HepG2 (cell line): Measurements from ENCODE around the gene CD320. TPM values are rescaled to one million over a fixed set of nuclear protein-coding genes. Genes with fewer than 3 reads are reported as not detected.

ENCODE experiments used
- ATAC-seq: fragments of 200-7000 bp; cut with Tn5 transposase; 3 replicates; pipeline ENCODE4 v1.9.1; 2020; ENCODE audit warnings: mild to moderate bottlenecking, moderate library complexity
- BruUV-seq: library from RNA; stranded (reverse); fragments of 400-500 nt; replicated peaks from 2 replicates; lab custom pipeline; 2021; lab: Mats Ljungman, UMichigan
- CTCF ChIA-PET: fragments of 300-600 bp; formaldehyde crosslinking; extraction: SDS; loops from one replicate; lab custom pipeline; 2021; ENCODE audit warnings: low total read pairs, inconsistent platforms, low intra/inter-chr PET ratio; lab: Yijun Ruan, JAX
- POLR2A ChIA-PET: fragments of 350-600 bp; sonication (Branson Sonifier 250); formaldehyde crosslinking; loops from one replicate; lab custom pipeline; 2020; ENCODE audit warnings: antibody characterized with exemption, inconsistent platforms; lab: Yijun Ruan, JAX
- DNase-seq: peaks from one replicate; pipeline ENCODE4 v3.0.0-alpha.2; 2015; ENCODE audit warnings: low spot score
- FAIRE-seq: peaks from 3 replicates; lab custom pipeline; 2011; peaks lifted over from hg19 to GRCh38; lab: Jason Lieb, UNC
- H2AFZ ChIP-seq: one replicate; pipeline ENCODE4 v1.6.1; 2011; ENCODE audit warnings: low read length, inconsistent platforms
- H3K27ac ChIP-seq: fragments of 300-600 bp; 3 replicates; pipeline ENCODE4 v1.8.0; 2011; ENCODE audit warnings: mixed run types, mild to moderate bottlenecking, mixed read lengths, low read length, inconsistent platforms; ENCODE audit not compliant: insufficient read depth; ENCODE audit errors: extremely low read length
- H3K27me3 ChIP-seq, 2 experiments: fragments of 200-600 bp in 1 of 2; 2 replicates in 1 of 2; 3 replicates in 1 of 2; pipeline versions ENCODE4 v1.6.0 to v1.8.0; 2011; ENCODE audit warnings: low read length in 2 of 2, mild to moderate bottlenecking in 2 of 2, moderate library complexity in 2 of 2, inconsistent platforms in 1 of 2; ENCODE audit not compliant: insufficient read depth in 2 of 2, control insufficient read depth in 1 of 2
- H3K36me3 ChIP-seq, 2 experiments: fragments of 200-600 bp in 1 of 2; replicated peaks in 1 of 2; 2 replicates in 1 of 2; 3 replicates in 1 of 2; pipeline versions ENCODE4 v1.5.1 to v1.8.0; 2011; ENCODE audit warnings: low read length in 2 of 2, inconsistent platforms in 1 of 2; ENCODE audit not compliant: insufficient read depth in 2 of 2, control insufficient read depth in 1 of 2
- H3K4me1 ChIP-seq: 2 replicates; pipeline ENCODE4 v1.5.1; 2012; ENCODE audit warnings: low read length, inconsistent platforms; ENCODE audit not compliant: insufficient read depth
- H3K4me2 ChIP-seq: 2 replicates; pipeline ENCODE4 v1.6.0; 2011; ENCODE audit warnings: low read depth, low read length, inconsistent platforms
- H3K4me3 ChIP-seq, 3 experiments: fragments of 200-600 bp in 1 of 3; sonication (generic), shearing (Covaris generic) in 1 of 3; replicated peaks in 1 of 3; 2 replicates each; pipeline ENCODE4 v1.5.1; 2011 to 2016; ENCODE audit warnings: low read length in 3 of 3, inconsistent platforms in 2 of 3, low read depth in 2 of 3, mild to moderate bottlenecking in 2 of 3, control low read depth in 1 of 3, mixed read lengths in 1 of 3; ENCODE audit not compliant: insufficient read depth in 1 of 3
- H3K79me2 ChIP-seq: one replicate; pipeline ENCODE4 v1.6.1; 2011; ENCODE audit warnings: low read length, inconsistent platforms; ENCODE audit not compliant: insufficient read depth
- H3K9ac ChIP-seq: 2 replicates; pipeline ENCODE4 v1.6.0; 2011; ENCODE audit warnings: mild to moderate bottlenecking, low read depth, low read length, inconsistent platforms; ENCODE audit not compliant: insufficient read depth
- H3K9me3 ChIP-seq: 2 replicates; pipeline ENCODE4 v1.5.1; 2012; ENCODE audit warnings: mild to moderate bottlenecking, low read length
- H4K20me1 ChIP-seq: 2 replicates; pipeline ENCODE4 v1.6.0; 2011; ENCODE audit warnings: inconsistent platforms, mild to moderate bottlenecking, low read length, moderate library complexity; ENCODE audit not compliant: insufficient read depth
- AHR ChIP-seq: IDR thresholded peaks from 2 replicates; pipeline ENCODE4 v1.6.1; 2018; ENCODE audit warnings: missing genetic modification reagents, missing compliant biosample characterization
- ARNT2 ChIP-seq: sonication (generic); formaldehyde crosslinking; IDR thresholded peaks from 2 replicates; pipeline ENCODE4 v1.8.0; 2022; ENCODE audit warnings: mild to moderate bottlenecking, low read depth, missing genetic modification reagents, moderate library complexity
- HINFP ChIP-seq: sonication (generic); formaldehyde crosslinking; IDR thresholded peaks from 2 replicates; pipeline ENCODE4 v1.4.0; 2020; ENCODE audit warnings: low read depth, mild to moderate bottlenecking, missing genetic modification reagents
- NCOA2 ChIP-seq: sonication (generic); formaldehyde crosslinking; IDR thresholded peaks from 2 replicates; pipeline ENCODE4 v1.8.0; 2022; ENCODE audit warnings: inconsistent platforms
- SP4 ChIP-seq: sonication (generic); formaldehyde crosslinking; IDR thresholded peaks from 2 replicates; pipeline ENCODE4 v1.8.1; 2023; ENCODE audit warnings: mild to moderate bottlenecking, missing genetic modification reagents
- TSC22D2 ChIP-seq: sonication (generic); formaldehyde crosslinking; IDR thresholded peaks from 2 replicates; pipeline ENCODE4 v1.5.1; 2020; ENCODE audit warnings: missing genetic modification reagents, mild to moderate bottlenecking, borderline replicate concordance
- ZNF761 ChIP-seq: sonication (generic); formaldehyde crosslinking; conservative IDR thresholded peaks from 2 replicates; pipeline ENCODE4 v1.4.0; 2020; ENCODE audit warnings: mild to moderate bottlenecking, missing genetic modification reagents
- ZNF776 ChIP-seq: sonication (generic); formaldehyde crosslinking; IDR thresholded peaks from 2 replicates; pipeline ENCODE4 v1.4.0; 2020; ENCODE audit warnings: mild to moderate bottlenecking, missing genetic modification reagents
- ZSCAN29 ChIP-seq: sonication (generic); formaldehyde crosslinking; conservative IDR thresholded peaks from 2 replicates; pipeline ENCODE4 v1.4.0; 2020; ENCODE audit warnings: mild to moderate bottlenecking, missing genetic modification reagents
- WGBS: methylation state at CpG from one replicate; pipeline ENCODE4 v1.1.6; 2017; ENCODE audit warnings: low lambda C conversion rate; 5-methylcytosine and 5-hydroxymethylcytosine counted together
- in situ Hi-C: cut with HindIII; loops from 2 replicates; pipeline ENCODE4 v1.10.0; 2017; ENCODE audit warnings: low pct_unique_long_range_greater_than_20kb; ENCODE audit not compliant: extremely low pct_ligation_motif_present
- intact Hi-C: fragments of 100-400 bp; cut with micrococcal nuclease; formaldehyde crosslinking; loops from one replicate; pipeline ENCODE4 v1.10.0; 2022; ENCODE audit not compliant: unreplicated experiment
- polyA plus RNA-seq, 8 experiments: library from polyadenylated mRNA; depleted of rRNA in 3 of 8; stranded (reverse) in 7 of 8; unstranded in 1 of 8; fragments of >200 nt; fragmentation: Illumina TruSeq in 4 of 8; extraction: Trizol in 4 of 8; gene quantifications; 2 replicates each; pipeline versions ENCODE4 v1.2.1 to v1.2.3, GENCODE V29; 2011 to 2016; ENCODE audit warnings: low read depth in 4 of 8, missing spikeins in 1 of 8, mixed read lengths in 1 of 8; ENCODE audit not compliant: insufficient read depth in 1 of 8
- total RNA-seq, 5 experiments: library from RNA; depleted of rRNA; stranded (reverse); fragments of >200 nt; fragmentation: Illumina TruSeq; extraction: Trizol; gene quantifications; 2 replicates each; pipeline ENCODE4 v1.2.3, GENCODE V29; 2016; ENCODE audit warnings: low read depth in 1 of 5
- TF ChIP-seq, protein P1 (sequence below): sonication (generic); formaldehyde crosslinking; IDR thresholded peaks from 2 replicates; pipeline ENCODE4 v1.4.0; 2020; ENCODE audit warnings: missing genetic modification reagents, mild to moderate bottlenecking, borderline replicate concordance
- TF ChIP-seq, protein P2 (sequence below): IDR thresholded peaks from 2 replicates; pipeline ENCODE4 v1.6.1; 2016; ENCODE audit warnings: control low read depth

Gene CD320
- total and polyA plus RNA-seq, 2 of the 13 experiments (the other 11 are each of a cell fraction or from before 2014, with no cell fraction given): 83.1 to 99.9 TPM

DNA sequence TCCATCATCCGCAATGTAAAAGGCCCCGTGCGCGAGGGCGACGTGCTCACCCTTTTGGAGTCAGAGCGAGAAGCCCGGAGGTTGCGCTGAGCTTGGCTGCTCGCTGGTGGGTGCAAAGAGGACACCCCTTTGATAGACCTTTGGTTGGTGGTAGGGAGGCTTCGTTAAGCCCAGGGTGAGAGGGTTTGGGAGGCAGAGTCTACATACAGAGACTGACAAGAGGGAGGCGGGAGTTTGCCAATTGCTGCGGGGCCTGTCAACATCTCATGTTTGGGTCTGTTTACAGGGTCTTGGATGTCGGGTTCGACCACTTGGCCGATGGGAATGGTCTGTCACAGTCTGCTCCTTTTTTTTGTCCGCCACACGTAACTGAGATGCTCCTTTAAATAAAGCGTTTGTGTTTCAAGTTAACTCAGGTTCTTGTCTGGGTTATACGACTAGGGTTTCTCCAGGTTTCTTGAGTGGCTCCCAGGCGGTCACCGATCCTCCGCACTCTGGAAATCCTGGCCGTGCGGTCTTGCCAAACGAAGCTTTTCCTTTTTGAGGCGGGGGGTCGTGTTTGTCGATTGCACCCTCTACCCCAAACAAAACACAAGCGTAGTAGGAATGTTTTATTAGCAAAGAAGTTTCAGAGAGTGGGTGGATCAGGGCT is 14.0 kb upstream of the CD320 start (continued):
- TF ChIP-seq SP4: no peak

DNA sequence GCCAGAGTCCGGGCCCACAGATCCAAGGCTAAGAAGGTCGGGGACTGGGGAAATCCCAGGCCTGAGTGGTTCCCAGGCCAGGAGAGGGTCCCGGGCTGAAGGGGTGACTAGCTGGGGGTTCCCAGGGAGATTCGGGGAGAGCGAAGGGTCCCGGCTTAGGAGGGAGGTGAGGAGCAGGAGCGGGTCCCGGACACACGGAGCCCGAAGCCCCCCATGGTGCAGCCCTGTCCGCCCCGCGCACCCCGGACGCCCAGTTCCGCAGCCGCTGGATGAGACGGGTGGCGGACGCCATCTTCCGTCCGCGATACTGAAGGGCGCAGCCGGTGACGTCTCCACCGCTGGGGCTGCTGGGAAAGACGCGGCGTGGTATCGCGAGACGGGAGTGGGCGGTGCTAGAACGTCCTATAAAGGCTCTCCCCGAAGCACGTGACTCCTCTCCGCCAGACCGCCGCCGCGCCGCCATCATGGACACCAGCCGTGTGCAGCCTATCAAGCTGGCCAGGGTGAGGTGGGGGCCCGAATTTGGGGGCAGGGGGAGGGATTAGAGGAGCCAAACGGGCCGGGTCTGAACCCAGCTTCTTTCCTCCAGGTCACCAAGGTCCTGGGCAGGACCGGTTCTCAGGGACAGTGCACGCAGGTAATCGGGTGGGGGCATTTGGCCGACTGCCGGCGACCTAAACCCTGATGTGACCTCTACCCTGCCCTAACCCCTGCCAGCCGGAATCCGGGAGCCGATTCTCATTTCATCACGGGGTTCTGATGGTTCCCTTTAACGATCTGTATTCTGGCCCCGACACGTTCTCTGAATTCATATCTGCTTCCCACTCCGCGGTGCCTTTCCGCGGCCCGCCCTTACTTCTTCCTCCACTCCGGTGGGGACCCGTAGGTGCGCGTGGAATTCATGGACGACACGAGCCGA is 13.2 kb upstream of the CD320 start, which contains the start of the genes NDUFA7 and RPS28:
Gene NDUFA7, minus strand, starts transcription at position 309 of the 919 bp plus-strand sequence. Its CDS starts 17 bp downstream, at position 292.
Gene RPS28, plus strand, starts transcription at position 430 of the 919 bp plus-strand sequence. Its CDS starts 35 bp downstream, at position 465.
- in situ Hi-C loops (no loop called here), intact Hi-C loops (no loop called here)
- no peaks in the 10 kb centered on the region for H3K9me3 ChIP-seq
- ChIA-PET CTCF (no interaction called here), POLR2A (interaction anchor here (0.7 to 6.5 kb wide), 21 partner anchors 8 to 193 kb away, joined by 3 to 39 read pairs (median 4); partner anchors contain the start of genes CD320, MARCHF2, RAB11B and ZNF414)
- H2AFZ ChIP-seq: no peak within 1 kb of the TSS
- H3K36me3 ChIP-seq: peaks cover 0 to 17% of the 10 kb centered on the region in 2 experiments; a peak in 3 of 5 replicates
- H3K79me2 ChIP-seq: peaks cover 34% of the 10 kb centered on the region
- ATAC-seq: peak; percentile 81
- peak; percentile 85 for DNase-seq
- 2% methylated on average over 20 of the region's 72 CpGs for WGBS
- peak within 1 kb of the TSS; percentile 69 to 97 (median 82) for H3K4me3 ChIP-seq
- FAIRE-seq: no peak
- peak within 1 kb of the TSS; percentile 99 for H3K9ac ChIP-seq
- peak within 1 kb of the TSS; percentile 88 for H3K27ac ChIP-seq
- TSS peak; percentile 87 for BruUV-seq
- peaks cover 19% of the 10 kb centered on the region for H4K20me1 ChIP-seq
- H3K4me2 ChIP-seq: peak within 1 kb of the TSS; percentile 78
- no peaks in the 10 kb centered on the region; a peak in 1 of 5 replicates for H3K27me3 ChIP-seq
- peaks cover 36% of the 10 kb centered on the region for H3K4me1 ChIP-seq
- TF ChIP-seq TSC22D2 (CRISPR knock-in tag) (no peak), HINFP (CRISPR knock-in tag) (0 out of 2 replicates have a peak, but pooled peaks have one; percentile 28), AHR (no peak), ZSCAN29 (CRISPR knock-in tag) (0 out of 2 replicates have a peak, but pooled peaks have one; percentile 50), NCOA2 (CRISPR knock-in tag) (peak; percentile 47), ZNF761 (CRISPR knock-in tag) (peak; percentile 67; the same call in 1 of the 2 replicates), ARNT2 (CRISPR knock-in tag) (peak; percentile 94; the same call in 1 of the 2 replicates), ZNF776 (peak; percentile 93; the same call in 1 of the 2 replicates)
- TF ChIP-seq, protein P1, sequence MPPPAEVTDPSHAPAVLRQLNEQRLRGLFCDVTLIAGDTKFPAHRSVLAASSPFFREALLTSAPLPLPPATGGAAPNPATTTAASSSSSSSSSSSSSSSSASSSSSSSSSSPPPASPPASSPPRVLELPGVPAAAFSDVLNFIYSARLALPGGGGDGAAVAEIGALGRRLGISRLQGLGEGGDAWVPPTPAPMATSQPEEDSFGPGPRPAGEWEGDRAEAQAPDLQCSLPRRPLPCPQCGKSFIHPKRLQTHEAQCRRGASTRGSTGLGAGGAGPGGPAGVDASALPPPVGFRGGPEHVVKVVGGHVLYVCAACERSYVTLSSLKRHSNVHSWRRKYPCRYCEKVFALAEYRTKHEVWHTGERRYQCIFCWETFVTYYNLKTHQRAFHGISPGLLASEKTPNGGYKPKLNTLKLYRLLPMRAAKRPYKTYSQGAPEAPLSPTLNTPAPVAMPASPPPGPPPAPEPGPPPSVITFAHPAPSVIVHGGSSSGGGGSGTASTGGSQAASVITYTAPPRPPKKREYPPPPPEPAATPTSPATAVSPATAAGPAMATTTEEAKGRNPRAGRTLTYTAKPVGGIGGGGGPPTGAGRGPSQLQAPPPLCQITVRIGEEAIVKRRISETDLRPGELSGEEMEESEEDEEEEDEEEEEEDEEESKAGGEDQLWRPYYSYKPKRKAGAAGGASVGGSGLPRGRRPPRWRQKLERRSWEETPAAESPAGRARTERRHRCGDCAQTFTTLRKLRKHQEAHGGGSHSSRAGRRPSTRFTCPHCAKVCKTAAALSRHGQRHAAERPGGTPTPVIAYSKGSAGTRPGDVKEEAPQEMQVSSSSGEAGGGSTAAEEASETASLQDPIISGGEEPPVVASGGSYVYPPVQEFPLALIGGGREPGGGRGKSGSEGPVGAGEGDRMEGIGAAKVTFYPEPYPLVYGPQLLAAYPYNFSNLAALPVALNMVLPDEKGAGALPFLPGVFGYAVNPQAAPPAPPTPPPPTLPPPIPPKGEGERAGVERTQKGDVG (CRISPR knock-in tag): peak; percentile 40; the same call in 1 of the 2 replicates
- TF ChIP-seq, protein P2, sequence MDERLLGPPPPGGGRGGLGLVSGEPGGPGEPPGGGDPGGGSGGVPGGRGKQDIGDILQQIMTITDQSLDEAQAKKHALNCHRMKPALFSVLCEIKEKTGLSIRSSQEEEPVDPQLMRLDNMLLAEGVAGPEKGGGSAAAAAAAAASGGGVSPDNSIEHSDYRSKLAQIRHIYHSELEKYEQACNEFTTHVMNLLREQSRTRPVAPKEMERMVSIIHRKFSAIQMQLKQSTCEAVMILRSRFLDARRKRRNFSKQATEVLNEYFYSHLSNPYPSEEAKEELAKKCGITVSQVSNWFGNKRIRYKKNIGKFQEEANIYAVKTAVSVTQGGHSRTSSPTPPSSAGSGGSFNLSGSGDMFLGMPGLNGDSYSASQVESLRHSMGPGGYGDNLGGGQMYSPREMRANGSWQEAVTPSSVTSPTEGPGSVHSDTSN (CRISPR knock-in tag): 0 out of 2 replicates have a peak, but pooled peaks have one; percentile 27
